Activated CD4-positive, alpha-beta memory T cell treated with anti-CD3 and anti-CD28 coated beads for 36 hours (primary cell): ENCODE measurements around the gene MCUB. TPM values are rescaled to one million over a fixed set of nuclear protein-coding genes. Genes with fewer than 3 reads are reported as not detected.
A peak's percentile ranks its signal among the peaks of the same experiment; 100 is the strongest.

Source experiments
- CTCF ChIA-PET: fragments of 350-600 bp; sonication (Branson Sonifier 250); formaldehyde crosslinking; loops from one replicate; lab custom pipeline; 2021; ENCODE audit warnings: antibody characterized with exemption, inconsistent platforms; lab: Charles Lee
- POLR2A ChIA-PET: fragments of 350-600 bp; sonication (Branson Sonifier 250); formaldehyde crosslinking; loops from one replicate; lab custom pipeline; 2021; ENCODE audit warnings: antibody characterized with exemption; lab: Charles Lee
- DNase-seq: peaks from one replicate; pipeline ENCODE4 v3.0.0-alpha.2; 2020
- H3K27ac Mint-ChIP-seq: one replicate; pipeline ENCODE4 v1.8.0; 2021; ENCODE audit warnings: mixed read lengths
- H3K27me3 Mint-ChIP-seq: one replicate; pipeline ENCODE4 v1.8.0; 2021; ENCODE audit warnings: mixed read lengths
- H3K36me3 Mint-ChIP-seq: one replicate; pipeline ENCODE4 v1.8.0; 2021; ENCODE audit warnings: mixed read lengths
- H3K4me1 Mint-ChIP-seq: one replicate; pipeline ENCODE4 v1.8.0; 2021; ENCODE audit warnings: low read depth, mixed read lengths
- H3K4me3 Mint-ChIP-seq: one replicate; pipeline ENCODE4 v1.8.0; 2021; ENCODE audit warnings: mild to moderate bottlenecking, mixed read lengths
- H3K9me3 Mint-ChIP-seq: one replicate; pipeline ENCODE4 v1.8.0; 2021; ENCODE audit warnings: mixed read lengths
- intact Hi-C: fragments of 100-400 bp; cut with micrococcal nuclease; formaldehyde crosslinking; loops from one replicate; pipeline ENCODE4 v1.15.1; 2023
- total RNA-seq, 2 experiments: library from RNA; stranded (reverse); gene quantifications; one replicate each; pipeline ENCODE4 v1.2.3, GENCODE V29; 2021

Gene MCUB
- total RNA-seq, 2 experiments from 2014 or later: 76.7 to 80.5 TPM

DNA sequence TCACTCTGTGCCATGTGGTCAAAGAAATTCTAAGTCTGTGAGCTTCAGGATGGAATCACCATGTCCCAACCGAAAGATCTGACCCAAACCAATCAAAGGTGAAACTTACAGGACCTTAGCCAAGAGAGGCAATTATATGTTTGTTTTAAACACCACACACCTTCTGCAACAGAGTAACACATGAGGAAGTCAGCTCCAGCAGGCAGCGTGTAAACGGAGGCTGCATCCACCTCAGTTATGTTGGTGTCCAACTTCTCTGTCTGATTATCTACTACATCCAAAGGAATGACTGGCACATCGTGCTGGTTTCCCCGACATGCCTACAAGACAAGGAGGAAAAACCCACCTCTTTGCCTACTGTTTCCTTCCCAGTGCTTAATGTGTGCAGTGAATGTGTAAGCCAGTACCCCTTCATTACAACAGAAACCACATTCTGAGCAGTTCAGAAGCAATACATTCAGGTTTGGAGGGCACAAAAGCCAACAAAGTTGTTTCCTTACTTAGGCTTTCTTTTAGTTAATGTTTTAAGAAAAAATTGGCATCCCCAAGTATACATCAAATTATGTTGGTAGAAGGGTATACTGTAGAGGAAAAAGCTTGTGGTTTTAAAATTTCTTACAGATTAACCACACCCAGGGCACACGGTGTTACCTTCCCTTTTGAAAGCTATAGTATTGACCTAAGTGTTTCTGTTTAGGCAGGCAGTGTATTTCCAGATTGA lies 130.8 kb downstream of the MCUB start:
- intact Hi-C loops: no loop called here
- no peaks in the 10 kb centered on the region for H3K9me3 Mint-ChIP-seq
- H3K36me3 Mint-ChIP-seq: peaks cover 40% of the 10 kb centered on the region
- CTCF ChIA-PET: no interaction called here
- peaks cover 28% of the 10 kb centered on the region for H3K4me1 Mint-ChIP-seq
- no peak for DNase-seq
- peak overlapping the region; percentile 47 for H3K27ac Mint-ChIP-seq
- H3K4me3 Mint-ChIP-seq: no peak overlapping the region
- POLR2A ChIA-PET: interaction anchor here (0.8 kb wide), 2 partner anchors 9 to 265 kb away, joined by 3 read pairs; no protein-coding TSS in a partner anchor
- no peaks in the 10 kb centered on the region for H3K27me3 Mint-ChIP-seq

DNA sequence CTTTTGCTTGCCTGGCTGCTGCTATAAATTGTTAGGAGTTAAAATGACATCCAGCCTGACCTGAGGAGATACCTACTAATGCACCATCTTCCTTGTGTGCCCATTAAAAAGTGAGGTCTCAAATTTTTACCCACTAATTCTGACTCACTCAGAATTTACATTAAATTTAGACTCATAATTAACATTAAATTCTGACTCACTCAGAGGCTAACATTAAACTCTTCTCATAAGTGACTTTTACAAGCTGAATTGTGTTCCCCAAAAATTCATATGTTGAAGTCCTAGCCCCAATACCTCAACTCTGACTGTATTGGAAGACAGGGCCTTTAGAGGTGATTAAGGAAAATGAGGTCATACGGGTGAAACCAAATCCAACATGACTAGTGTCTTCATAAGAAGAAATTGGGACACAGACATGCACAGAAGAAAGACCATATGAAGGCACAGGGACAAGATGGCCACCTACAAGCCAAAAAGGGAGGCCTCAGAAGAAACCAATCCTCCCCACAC lies 131.4 kb downstream of the MCUB start:
- H3K4me1 Mint-ChIP-seq: peaks cover 28% of the 10 kb centered on the region
- no peak overlapping the region for H3K27ac Mint-ChIP-seq
- no peak for DNase-seq
- ChIA-PET POLR2A (interaction anchor here (0.8 kb wide), 1 partner anchor 266 kb away, joined by 3 read pairs; no protein-coding TSS in a partner anchor), CTCF (no interaction called here)
- intact Hi-C loops: no loop called here
- H3K9me3 Mint-ChIP-seq: no peaks in the 10 kb centered on the region
- peaks cover 40% of the 10 kb centered on the region for H3K36me3 Mint-ChIP-seq
- H3K4me3 Mint-ChIP-seq: no peak overlapping the region
- no peaks in the 10 kb centered on the region for H3K27me3 Mint-ChIP-seq

DNA sequence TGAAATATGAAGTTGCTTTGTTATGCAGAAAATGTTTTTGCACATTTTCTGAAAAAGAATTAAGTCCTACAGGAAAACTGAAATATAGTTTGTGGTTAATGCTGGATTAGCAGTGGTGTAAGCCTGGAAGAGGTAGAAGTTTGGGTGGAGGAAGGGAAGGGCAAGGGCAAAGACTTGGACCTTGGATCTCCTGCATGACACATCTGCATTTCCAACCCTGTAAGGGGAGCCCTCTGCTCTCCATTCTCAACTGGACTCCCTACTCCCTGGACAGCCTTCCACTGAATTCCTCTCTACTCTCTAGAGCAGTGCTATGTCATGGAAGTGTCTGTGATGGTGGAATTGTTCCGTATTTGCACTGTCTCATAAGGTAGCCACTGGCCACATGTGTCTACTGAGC lies 138.6 kb downstream of the MCUB start:
- CTCF ChIA-PET: no interaction called here
- Mint-ChIP-seq H3K36me3 (peaks cover 18% of the 10 kb centered on the region), H3K4me1 (peaks cover 29% of the 10 kb centered on the region), H3K27me3 (no peaks in the 10 kb centered on the region), H3K9me3 (no peaks in the 10 kb centered on the region), H3K27ac (no peak overlapping the region), H3K4me3 (no peak overlapping the region)
- intact Hi-C loops: no loop called here
- DNase-seq: no peak
- POLR2A ChIA-PET: interaction anchor here (1.9 kb wide), 1 partner anchor 265 kb away, joined by 5 read pairs; the partner anchor contains the start of gene SEC24B

DNA sequence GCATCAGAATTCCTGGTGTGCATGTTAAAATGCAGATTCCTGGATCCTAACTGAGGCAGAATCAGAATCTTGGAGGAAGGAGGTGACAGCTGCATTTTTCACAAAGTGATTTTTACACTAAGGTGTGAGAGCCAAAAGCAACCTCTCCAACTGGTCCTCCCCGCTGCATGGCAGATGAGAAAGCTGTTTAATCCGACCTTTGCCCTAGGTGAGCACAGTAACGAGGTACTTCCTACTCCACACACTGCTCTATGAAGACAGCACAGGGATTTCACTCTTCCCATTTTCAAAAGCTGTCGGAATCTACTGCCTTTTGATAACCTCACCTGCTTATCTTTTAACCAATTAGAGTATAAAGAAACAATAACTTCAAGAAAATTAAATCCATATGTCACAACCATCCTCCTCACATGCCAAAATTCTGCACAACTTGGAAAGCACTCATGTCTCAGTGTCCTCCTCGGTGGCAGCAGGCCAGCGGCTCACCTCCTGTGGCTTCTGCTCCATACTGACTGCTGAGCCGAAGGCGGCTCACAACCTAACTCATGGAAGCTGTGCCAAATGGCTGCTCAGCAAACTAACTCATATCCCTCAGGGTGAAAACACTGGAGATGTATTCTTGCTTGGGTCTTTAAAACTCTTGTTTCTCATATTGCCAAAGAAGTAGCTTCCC lies 139.6 kb downstream of the MCUB start:
- intact Hi-C loops: loop anchor here (5.0 kb wide), 2 partner anchors 103 to 248 kb away; partner anchors contain the start of gene CFI
- no peaks in the 10 kb centered on the region for H3K9me3 Mint-ChIP-seq
- H3K27ac Mint-ChIP-seq: no peak overlapping the region
- no peak for DNase-seq
- H3K27me3 Mint-ChIP-seq: no peaks in the 10 kb centered on the region
- peaks cover 11% of the 10 kb centered on the region for H3K36me3 Mint-ChIP-seq
- CTCF ChIA-PET: interaction anchor here (1.2 to 1.7 kb wide), 3 partner anchors 15 to 126 kb away, joined by 3 to 4 read pairs (median 3); no protein-coding TSS in a partner anchor
- H3K4me3 Mint-ChIP-seq: no peak overlapping the region
- POLR2A ChIA-PET: interaction anchor here (0.9 to 1.9 kb wide), 2 partner anchors 9 to 266 kb away, joined by 3 to 5 read pairs; partner anchors contain the start of gene SEC24B
- H3K4me1 Mint-ChIP-seq: peaks cover 34% of the 10 kb centered on the region

DNA sequence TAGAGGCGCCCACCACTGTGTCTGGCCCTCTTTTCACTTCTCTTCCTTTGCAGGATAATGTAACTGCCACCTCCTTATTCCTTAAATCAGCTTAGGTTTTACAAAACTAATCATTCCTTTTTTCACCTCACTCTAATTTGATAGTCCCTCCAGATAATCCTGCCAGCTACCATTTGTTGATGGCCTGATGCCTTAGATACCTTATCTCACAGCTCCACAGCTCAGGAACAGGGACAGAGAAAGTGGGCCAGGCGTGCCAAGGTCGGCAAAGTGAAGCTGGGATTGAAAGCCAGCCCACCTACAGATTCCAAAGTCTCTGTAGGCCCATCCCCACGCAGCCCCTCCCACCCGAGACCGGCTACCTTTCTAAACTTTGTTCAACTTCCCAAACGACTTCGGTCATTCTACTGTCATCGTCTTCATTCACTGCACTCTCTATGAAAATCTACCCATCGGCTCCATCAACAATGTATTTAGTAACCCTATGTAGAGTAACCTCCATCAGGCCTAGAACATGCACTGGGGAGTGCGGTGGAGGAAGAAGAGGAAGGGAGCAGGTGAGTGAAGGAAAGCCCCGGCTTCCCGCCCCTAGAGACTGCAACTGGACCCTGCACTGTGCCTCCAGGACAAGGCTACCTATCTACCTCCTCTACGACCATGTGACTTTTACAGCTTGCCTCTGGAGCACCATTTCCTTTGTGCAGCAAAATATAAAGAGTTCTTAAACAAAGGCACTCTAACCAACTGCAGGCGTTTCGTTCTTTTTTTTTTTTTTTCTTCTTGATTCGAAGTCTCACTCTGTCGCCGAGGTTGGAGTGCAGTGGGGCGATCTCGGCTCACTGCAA lies 141.7 kb downstream of the MCUB start:
- peak overlapping the region; percentile 90 for H3K4me3 Mint-ChIP-seq
- no peak for DNase-seq
- peaks cover 9% of the 10 kb centered on the region for H3K36me3 Mint-ChIP-seq
- CTCF ChIA-PET: interaction anchor here (0.5 to 1.8 kb wide), 8 partner anchors 19 to 269 kb away, joined by 3 to 8 read pairs (median 4); partner anchors contain the start of gene SEC24B
- peak overlapping the region; percentile 82 for H3K27ac Mint-ChIP-seq
- H3K4me1 Mint-ChIP-seq: peaks cover 34% of the 10 kb centered on the region
- intact Hi-C loops: loop anchor here (1.0 to 5.0 kb wide), 5 partner anchors 59 to 269 kb away; partner anchors contain the start of genes CFI, MCUB and SEC24B
- POLR2A ChIA-PET: interaction anchor here (1.2 kb wide), 1 partner anchor 142 kb away, joined by 5 read pairs; the partner anchor contains the start of gene MCUB
- H3K27me3 Mint-ChIP-seq: no peaks in the 10 kb centered on the region
- H3K9me3 Mint-ChIP-seq: no peaks in the 10 kb centered on the region

DNA sequence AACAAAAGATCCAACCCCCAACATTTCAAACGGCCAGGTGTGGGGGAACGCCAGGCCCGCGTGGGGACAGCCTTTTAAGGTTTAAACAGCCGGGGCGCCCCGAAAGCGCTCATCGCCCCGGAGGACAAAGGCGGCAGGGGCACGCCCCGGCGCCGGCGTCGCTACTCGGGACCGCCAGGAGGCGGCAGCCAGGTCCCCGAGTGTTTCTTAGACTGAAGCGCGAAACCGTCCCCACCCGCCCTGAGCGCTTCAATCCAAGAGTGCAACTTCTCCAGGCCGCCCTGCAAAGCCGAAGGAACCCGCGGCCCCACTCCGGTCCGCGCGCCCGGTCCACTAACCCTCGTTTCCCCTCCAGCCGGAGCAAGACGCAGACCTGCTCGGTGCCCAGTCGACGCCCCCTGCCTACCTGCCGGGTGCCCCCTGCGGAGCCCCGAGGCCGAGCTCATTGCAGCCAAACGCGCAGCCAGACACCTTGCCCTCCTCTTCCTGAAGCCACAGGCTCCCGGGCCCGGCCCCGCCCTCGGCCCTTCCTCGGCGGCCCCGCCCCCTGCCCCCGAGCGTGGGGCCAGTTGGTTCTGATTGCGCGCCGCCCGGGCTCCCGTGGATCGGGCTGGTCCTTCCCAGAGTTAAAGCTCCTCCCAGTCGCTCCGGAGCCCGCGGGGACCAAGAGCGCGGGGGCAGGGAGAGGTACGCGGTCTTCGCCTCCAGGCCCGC lies 143.1 kb downstream of the MCUB start, which contains the start of gene CASP6:
Gene CASP6, minus strand, starts transcription at position 496 of the 714 bp plus-strand sequence. Its CDS starts 50 bp downstream, at position 446.
- Mint-ChIP-seq H3K27me3 (no peaks in the 10 kb centered on the region), H3K36me3 (peaks cover 2% of the 10 kb centered on the region), H3K4me3 (peak within 1 kb of the TSS; percentile 90), H3K27ac (peak within 1 kb of the TSS; percentile 82), H3K4me1 (peaks cover 34% of the 10 kb centered on the region), H3K9me3 (no peaks in the 10 kb centered on the region)
- ChIA-PET CTCF (interaction anchor here (0.7 to 2.5 kb wide), 15 partner anchors 10 to 275 kb away, joined by 3 to 8 read pairs (median 4); partner anchors contain the start of genes RRH and SEC24B), POLR2A (interaction anchor here (1.3 kb wide), 1 partner anchor 28 kb away, joined by 3 read pairs; no protein-coding TSS in a partner anchor)
- peak; percentile 79 for DNase-seq
- intact Hi-C loops: loop anchor here (1.0 to 5.0 kb wide), 7 partner anchors 26 to 270 kb away; partner anchors contain the start of genes CFI, GAR1, MCUB and SEC24B

DNA sequence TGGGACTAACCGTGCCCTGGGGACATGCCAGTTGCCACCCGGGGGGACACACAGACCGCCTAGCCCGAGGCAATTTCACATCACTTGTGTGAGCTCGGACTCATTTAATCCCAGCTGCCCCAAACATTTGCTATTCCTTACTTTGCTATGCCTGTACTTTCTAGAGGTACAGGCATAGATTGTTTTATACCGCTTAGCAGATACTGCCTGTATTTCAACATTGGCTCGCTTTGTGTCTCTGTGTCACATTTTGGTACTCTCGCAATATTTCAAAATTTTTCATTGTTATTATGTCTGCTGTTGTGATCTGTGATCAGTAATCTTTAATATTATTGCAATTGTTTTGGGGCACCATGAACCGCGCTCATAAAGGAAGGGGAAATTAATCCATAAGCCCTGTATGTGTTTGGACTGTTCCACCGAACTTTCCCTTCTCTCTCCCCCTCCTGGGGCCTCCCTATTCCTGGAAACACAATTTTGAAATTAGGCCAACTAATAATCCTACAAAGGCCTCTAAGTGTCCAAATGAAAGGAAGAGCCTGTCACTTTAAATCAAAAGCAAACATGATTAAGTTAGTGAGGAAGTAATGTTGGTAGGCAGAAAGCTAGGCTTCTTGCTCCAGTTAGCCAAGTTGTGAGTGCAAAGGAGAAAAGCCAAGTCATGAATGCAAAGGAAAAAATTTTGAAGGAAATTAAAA lies 143.8 kb downstream of the MCUB start:
- no peak for DNase-seq
- CTCF ChIA-PET: interaction anchor here (0.6 to 2.5 kb wide), 12 partner anchors 9 to 275 kb away, joined by 3 to 7 read pairs (median 3); partner anchors contain the start of genes RRH and SEC24B
- Mint-ChIP-seq H3K36me3 (peaks cover 2% of the 10 kb centered on the region), H3K4me3 (peak overlapping the region; percentile 90), H3K4me1 (peaks cover 28% of the 10 kb centered on the region), H3K9me3 (no peaks in the 10 kb centered on the region), H3K27me3 (no peaks in the 10 kb centered on the region), H3K27ac (peak overlapping the region; percentile 82)
- intact Hi-C loops: loop anchor here (1.0 to 5.0 kb wide), 6 partner anchors 25 to 271 kb away; partner anchors contain the start of genes CFI, GAR1 and SEC24B
- POLR2A ChIA-PET: interaction anchor here (0.6 to 1.3 kb wide), 2 partner anchors 22 to 28 kb away, joined by 3 read pairs; no protein-coding TSS in a partner anchor

DNA sequence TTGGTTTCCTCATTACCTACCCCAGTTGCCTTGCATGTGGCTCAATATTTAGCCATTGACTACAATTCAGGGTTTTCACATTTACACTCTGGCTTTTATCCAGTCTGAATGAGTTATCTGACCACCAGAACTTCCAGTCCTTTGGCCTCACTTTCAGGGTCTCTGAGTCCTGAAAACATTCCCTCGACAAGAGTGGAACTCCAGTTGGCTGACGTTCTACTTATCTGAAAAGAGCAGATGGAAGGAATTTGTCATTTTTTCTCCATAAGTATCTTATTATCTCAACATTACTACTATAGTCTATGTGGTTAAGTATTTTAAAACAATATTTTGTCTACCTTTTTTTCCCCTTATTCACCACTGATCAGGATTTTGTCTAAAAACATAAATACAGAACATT lies 148.4 kb downstream of the MCUB start:
- Mint-ChIP-seq H3K27me3 (no peaks in the 10 kb centered on the region), H3K4me1 (peaks cover 5% of the 10 kb centered on the region), H3K9me3 (no peaks in the 10 kb centered on the region), H3K4me3 (no peak overlapping the region), H3K27ac (no peak overlapping the region), H3K36me3 (no peaks in the 10 kb centered on the region)
- DNase-seq: no peak
- POLR2A ChIA-PET: no interaction called here
- intact Hi-C loops: no loop called here
- CTCF ChIA-PET: no interaction called here

DNA sequence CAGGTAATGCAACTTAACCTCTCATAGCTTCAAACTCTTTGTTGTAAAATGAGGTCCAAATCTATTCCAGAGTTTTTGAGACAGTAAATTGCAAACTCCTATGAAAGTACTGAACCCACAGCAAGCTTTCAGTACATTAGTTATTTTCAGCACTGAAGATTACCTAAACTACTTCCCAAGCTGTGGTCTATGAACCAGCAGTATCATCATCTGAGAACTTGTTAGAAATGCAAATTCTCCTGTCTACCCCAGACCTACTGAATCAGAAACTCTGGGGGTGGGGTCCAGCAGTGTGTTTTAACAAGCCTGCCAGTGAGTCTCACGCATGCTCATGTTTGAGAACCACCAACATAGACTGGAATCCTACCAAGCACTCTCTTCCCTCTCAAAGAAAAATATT lies 148.9 kb downstream of the MCUB start:
- DNase-seq: no peak
- Mint-ChIP-seq H3K4me1 (peaks cover 2% of the 10 kb centered on the region), H3K4me3 (no peak overlapping the region), H3K27me3 (no peaks in the 10 kb centered on the region), H3K9me3 (no peaks in the 10 kb centered on the region), H3K36me3 (no peaks in the 10 kb centered on the region), H3K27ac (no peak overlapping the region)
- ChIA-PET POLR2A (no interaction called here), CTCF (no interaction called here)
- intact Hi-C loops: no loop called here

DNA sequence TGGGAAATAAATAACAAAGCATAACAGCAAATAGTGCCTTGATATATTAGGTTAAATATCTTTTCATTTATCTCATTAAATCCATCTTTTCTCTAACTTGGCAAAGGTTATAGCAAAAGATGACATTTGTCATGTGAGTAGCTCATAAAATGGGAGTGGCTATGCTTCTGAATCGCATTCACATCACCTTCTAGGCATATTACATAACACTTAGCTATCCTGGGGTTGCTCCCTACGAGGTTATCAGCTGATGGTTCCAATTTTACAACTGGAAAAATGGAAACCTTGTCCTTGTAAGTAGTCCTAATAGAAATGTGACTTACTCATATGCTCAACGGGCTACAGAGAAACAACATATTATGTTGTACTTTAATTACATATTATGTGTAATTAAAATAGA lies 153.5 kb downstream of the MCUB start:
- intact Hi-C loops: no loop called here
- H3K9me3 Mint-ChIP-seq: no peaks in the 10 kb centered on the region
- no peaks in the 10 kb centered on the region for H3K27me3 Mint-ChIP-seq
- ChIA-PET CTCF (interaction anchor here (1.3 kb wide), 1 partner anchor 10 kb away, joined by 3 read pairs; the partner anchor contains the start of gene CASP6), POLR2A (no interaction called here)
- peaks cover 2% of the 10 kb centered on the region for H3K4me1 Mint-ChIP-seq
- no peak overlapping the region for H3K27ac Mint-ChIP-seq
- H3K36me3 Mint-ChIP-seq: peaks cover 17% of the 10 kb centered on the region
- no peak for DNase-seq
- H3K4me3 Mint-ChIP-seq: no peak overlapping the region
